MCF 10A (cell line): ENCODE results near the gene SLC22A23. TPM values are rescaled to one million over a fixed set of nuclear protein-coding genes. Genes with fewer than 3 reads are reported as not detected.

Source experiments
- BruUV-seq: library from RNA; stranded (reverse); fragments of 400-500 nt; replicated peaks from 2 replicates; lab custom pipeline; 2021; lab: Mats Ljungman, UMichigan
- CTCF ChIA-PET: fragments of 300-600 bp; sonication (Branson Sonifier 250); formaldehyde crosslinking; extraction: SDS; loops from one replicate; lab custom pipeline; 2021; ENCODE audit warnings: antibody characterized with exemption, inconsistent platforms; lab: Yijun Ruan, JAX
- POLR2A ChIA-PET: fragments of 300-600, 350-650 bp; sonication (Branson Sonifier 250); formaldehyde crosslinking; extraction: SDS; loops from one replicate; lab custom pipeline; 2020; ENCODE audit warnings: antibody characterized with exemption, inconsistent platforms; lab: Yijun Ruan, JAX
- DNase-seq: peaks from one replicate; pipeline ENCODE4 v3.0.0-alpha.2; 2018; ENCODE audit not compliant: unreplicated experiment
- H3K27ac Mint-ChIP-seq: one replicate; pipeline ENCODE4 v1.8.0; 2022; ENCODE audit warnings: mild to moderate bottlenecking, low read depth, mixed read lengths; ENCODE audit not compliant: unreplicated experiment
- H3K27me3 Mint-ChIP-seq: one replicate; pipeline ENCODE4 v1.8.0; 2022; ENCODE audit warnings: mixed read lengths; ENCODE audit not compliant: insufficient read depth, unreplicated experiment
- H3K36me3 Mint-ChIP-seq: one replicate; pipeline ENCODE4 v1.8.0; 2022; ENCODE audit warnings: mild to moderate bottlenecking, moderate library complexity, mixed read lengths; ENCODE audit not compliant: insufficient read depth, unreplicated experiment
- H3K4me1 Mint-ChIP-seq: one replicate; pipeline ENCODE4 v1.8.0; 2022; ENCODE audit warnings: mixed read lengths; ENCODE audit not compliant: insufficient read depth, unreplicated experiment
- H3K4me3 Mint-ChIP-seq: one replicate; pipeline ENCODE4 v1.8.0; 2022; ENCODE audit warnings: mild to moderate bottlenecking, moderate library complexity, mixed read lengths; ENCODE audit not compliant: unreplicated experiment
- H3K9me3 Mint-ChIP-seq: one replicate; pipeline ENCODE4 v1.8.0; 2022; ENCODE audit warnings: mixed read lengths; ENCODE audit not compliant: unreplicated experiment
- intact Hi-C: fragments of 100-400 bp; cut with micrococcal nuclease; formaldehyde crosslinking; loops from 2 replicates; pipeline ENCODE4 v1.14.1; 2022
- total RNA-seq: library from RNA; stranded (reverse); gene quantifications from 2 replicates; pipeline ENCODE4 v1.2.3, GENCODE V29; 2022
- TF ChIP-seq, protein P1 (sequence below): fragments of 200-600 bp; IDR thresholded peaks from one replicate; pipeline ENCODE4 v1.8.0; 2022; ENCODE audit warnings: antibody characterized with exemption, mild to moderate bottlenecking; ENCODE audit not compliant: unreplicated experiment

SLC22A23 gene
- total RNA-seq, 1 experiment from 2014 or later, result 11.9 TPM

DNA sequence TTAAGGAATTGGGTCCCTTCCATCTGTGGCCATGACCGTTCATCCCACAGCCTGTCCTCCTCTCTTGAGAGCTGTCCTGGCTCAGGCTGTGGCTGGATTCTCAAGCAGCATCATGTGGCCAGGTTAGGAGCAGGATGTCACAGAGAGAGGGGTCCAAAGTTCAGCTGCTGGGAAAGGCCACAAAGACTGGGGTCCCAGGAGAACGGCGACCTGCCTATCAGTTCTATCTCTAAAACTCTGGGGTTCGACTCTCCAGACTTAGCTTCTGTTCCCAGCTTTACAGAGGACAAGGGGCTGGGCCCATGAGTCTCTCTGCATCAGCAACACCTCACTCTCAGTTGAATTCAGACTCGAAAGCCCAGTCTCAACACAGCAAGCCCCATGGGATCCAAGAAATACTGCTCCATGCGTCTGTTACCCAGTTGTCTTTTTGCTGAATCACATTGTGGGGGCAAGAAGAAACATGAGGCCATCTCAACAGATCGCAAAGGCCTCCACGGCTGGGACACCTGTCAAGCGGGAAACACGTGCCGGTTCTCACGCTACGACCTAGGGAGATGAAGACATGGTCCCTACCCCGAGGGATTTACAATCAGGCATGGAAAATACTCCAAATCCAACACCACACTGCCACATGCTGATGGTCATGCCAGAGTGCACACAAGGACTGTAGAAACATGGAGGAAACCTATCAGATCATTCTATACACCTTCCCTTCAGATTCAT lies 95.4 kb downstream of the SLC22A23 start:
- no peaks in the 10 kb centered on the region for H3K36me3 Mint-ChIP-seq
- POLR2A ChIA-PET, result no interaction called here
- intact Hi-C loops, result no loop called here
- peaks cover 25% of the 10 kb centered on the region for H3K4me1 Mint-ChIP-seq
- TF ChIP-seq, protein P1, sequence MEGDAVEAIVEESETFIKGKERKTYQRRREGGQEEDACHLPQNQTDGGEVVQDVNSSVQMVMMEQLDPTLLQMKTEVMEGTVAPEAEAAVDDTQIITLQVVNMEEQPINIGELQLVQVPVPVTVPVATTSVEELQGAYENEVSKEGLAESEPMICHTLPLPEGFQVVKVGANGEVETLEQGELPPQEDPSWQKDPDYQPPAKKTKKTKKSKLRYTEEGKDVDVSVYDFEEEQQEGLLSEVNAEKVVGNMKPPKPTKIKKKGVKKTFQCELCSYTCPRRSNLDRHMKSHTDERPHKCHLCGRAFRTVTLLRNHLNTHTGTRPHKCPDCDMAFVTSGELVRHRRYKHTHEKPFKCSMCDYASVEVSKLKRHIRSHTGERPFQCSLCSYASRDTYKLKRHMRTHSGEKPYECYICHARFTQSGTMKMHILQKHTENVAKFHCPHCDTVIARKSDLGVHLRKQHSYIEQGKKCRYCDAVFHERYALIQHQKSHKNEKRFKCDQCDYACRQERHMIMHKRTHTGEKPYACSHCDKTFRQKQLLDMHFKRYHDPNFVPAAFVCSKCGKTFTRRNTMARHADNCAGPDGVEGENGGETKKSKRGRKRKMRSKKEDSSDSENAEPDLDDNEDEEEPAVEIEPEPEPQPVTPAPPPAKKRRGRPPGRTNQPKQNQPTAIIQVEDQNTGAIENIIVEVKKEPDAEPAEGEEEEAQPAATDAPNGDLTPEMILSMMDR, result no peak
- CTCF ChIA-PET, result interaction anchor here (0.7 kb wide), 1 partner anchor 485 kb away, joined by 4 read pairs; no protein-coding TSS in a partner anchor
- no peak overlapping the region for H3K4me3 Mint-ChIP-seq
- DNase-seq, result no peak
- no peaks in the 10 kb centered on the region for H3K27me3 Mint-ChIP-seq
- H3K27ac Mint-ChIP-seq, result no peak overlapping the region
- H3K9me3 Mint-ChIP-seq, result no peaks in the 10 kb centered on the region
- BruUV-seq, result no TSS peak

DNA sequence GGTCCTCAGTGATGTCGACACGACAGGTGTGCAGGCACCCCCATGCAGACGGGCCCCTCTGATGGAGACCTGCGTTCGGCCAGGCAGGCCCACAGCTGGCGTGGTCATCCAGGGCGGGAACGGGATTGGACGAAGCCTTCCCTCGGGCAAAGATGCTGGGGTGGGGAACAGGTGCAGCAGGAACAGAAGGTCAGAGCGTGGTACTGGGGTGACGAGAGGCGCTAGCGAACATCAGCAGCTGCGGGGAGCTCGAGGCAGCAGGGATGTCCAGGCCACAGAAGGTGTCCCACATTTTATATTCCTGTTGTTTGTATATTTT lies 96.2 kb downstream of the SLC22A23 start:
- Mint-ChIP-seq H3K27ac (no peak overlapping the region), H3K4me3 (no peak overlapping the region), H3K36me3 (no peaks in the 10 kb centered on the region), H3K9me3 (no peaks in the 10 kb centered on the region), H3K4me1 (peaks cover 25% of the 10 kb centered on the region), H3K27me3 (no peaks in the 10 kb centered on the region)
- BruUV-seq, result no TSS peak
- ChIA-PET CTCF (interaction anchor here (0.7 kb wide), 1 partner anchor 486 kb away, joined by 4 read pairs; no protein-coding TSS in a partner anchor), POLR2A (interaction anchor here (0.5 kb wide), 1 partner anchor 1331 kb away, joined by 3 read pairs; no protein-coding TSS in a partner anchor)
- TF ChIP-seq, protein P1, result no peak
- no peak for DNase-seq
- intact Hi-C loops, result no loop called here

GRCh38 chr6:3359973-3360726 lies 96.7 kb downstream of the SLC22A23 start:
- ChIA-PET CTCF (no interaction called here), POLR2A (interaction anchor here (0.5 kb wide), 1 partner anchor 1331 kb away, joined by 3 read pairs; no protein-coding TSS in a partner anchor)
- Mint-ChIP-seq H3K36me3 (peaks cover under 1% of the 10 kb centered on the region), H3K27me3 (no peaks in the 10 kb centered on the region), H3K27ac (no peak overlapping the region), H3K9me3 (no peaks in the 10 kb centered on the region), H3K4me1 (peaks cover 25% of the 10 kb centered on the region), H3K4me3 (no peak overlapping the region)
- TF ChIP-seq, protein P1, result no peak
- BruUV-seq, result no TSS peak
- intact Hi-C loops, result no loop called here
- DNase-seq, result no peak

DNA sequence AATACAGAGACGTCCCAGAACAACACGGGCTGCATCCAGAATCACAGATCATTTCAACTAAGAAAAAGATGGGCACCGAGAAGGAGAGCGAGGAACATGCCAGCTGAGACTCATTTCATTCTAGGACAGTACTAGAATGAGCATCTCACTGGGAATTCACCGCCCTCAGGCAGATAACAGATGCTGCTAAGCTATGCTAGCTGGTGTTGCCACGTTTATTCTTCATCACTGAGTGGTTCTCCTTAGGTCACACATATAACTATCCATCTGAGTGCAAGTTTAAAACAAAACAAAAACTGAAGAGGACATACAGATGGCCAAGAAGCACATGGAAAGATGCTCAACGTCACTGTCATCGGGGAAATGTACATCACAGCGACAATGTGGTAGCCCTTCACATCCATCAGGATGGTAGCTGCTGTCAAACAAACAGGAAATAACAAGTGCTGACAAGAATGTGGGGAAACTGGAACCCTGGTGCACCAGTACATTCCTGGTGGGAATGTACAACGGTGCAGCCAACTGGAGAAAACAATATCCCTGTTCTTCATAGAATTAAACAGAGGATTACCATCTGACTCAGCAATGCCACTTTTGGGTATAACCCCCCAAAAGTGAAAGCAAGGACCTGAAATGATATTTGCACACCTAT lies 97.6 kb downstream of the SLC22A23 start:
- peaks cover 4% of the 10 kb centered on the region for H3K36me3 Mint-ChIP-seq
- no peak overlapping the region for H3K27ac Mint-ChIP-seq
- no peaks in the 10 kb centered on the region for H3K9me3 Mint-ChIP-seq
- BruUV-seq, result no TSS peak
- peaks cover 25% of the 10 kb centered on the region for H3K4me1 Mint-ChIP-seq
- ChIA-PET POLR2A (interaction anchor here (0.9 kb wide), 1 partner anchor 8 kb away, joined by 3 read pairs; no protein-coding TSS in a partner anchor), CTCF (no interaction called here)
- H3K27me3 Mint-ChIP-seq, result no peaks in the 10 kb centered on the region
- intact Hi-C loops, result no loop called here
- no peak for DNase-seq
- H3K4me3 Mint-ChIP-seq, result no peak overlapping the region
- TF ChIP-seq, protein P1, result no peak
